HG02870 (cell line): Measurements from ENCODE around the gene TMEM143.
A peak's percentile ranks its signal among the peaks of the same experiment; 100 is the strongest.
"Not testable (repeated sequence)": the region's sequence is repeated elsewhere in the genome, so short reads cannot be mapped to it uniquely, and the experiment has no call there.

Source experiments
- ATAC-seq: cut with Tn5 transposase; IDR thresholded peaks from one replicate; pipeline ENCODE4 v1.9.1; 2021; ENCODE audit warnings: mild to moderate bottlenecking, moderate library complexity; ENCODE audit not compliant: unreplicated experiment

Gene TMEM143

DNA sequence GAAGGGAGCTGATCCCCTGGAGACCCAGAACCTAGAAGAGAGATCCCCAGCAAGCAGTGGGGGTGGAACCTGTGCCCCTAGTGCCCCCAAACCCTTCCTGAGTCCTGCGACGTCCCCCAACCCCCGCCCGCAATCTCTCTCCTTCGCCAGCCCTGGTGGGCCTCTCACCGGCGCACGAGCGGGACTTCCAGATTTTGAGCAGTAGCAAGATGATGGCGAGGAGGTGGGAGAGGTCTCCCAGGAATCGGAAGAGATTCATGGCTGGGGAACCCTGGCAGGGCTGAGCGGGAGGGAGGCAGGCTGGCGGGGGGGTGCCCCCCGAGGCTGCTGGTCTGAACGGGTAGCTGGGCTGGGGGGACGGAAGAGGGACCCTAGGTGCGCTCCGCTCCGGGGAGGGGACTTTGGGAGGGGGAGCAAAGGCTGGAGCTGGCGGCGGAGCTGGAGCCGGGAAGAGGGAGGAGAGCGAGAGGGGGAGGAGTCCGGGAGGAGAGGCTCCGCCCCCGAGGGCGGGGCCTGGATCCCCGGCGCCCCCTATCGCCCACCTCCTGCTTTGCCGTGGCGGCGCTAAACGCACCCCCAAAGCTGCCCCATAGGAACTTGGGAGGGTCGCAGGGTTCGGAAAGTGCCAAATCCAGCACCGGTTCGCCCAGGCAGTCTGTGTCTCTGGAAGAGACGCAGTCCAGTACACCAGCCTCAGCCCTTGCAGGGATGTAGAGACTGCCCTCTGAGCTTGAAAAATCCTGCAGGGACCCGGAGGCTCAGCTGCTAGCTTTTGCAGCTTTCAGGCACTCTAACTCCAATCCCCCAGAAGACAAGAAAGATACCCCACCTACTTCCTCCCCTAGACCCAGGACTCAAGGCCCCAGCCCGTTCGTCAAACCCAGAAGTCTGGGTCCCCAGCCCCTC is 27.6 kb upstream of the TMEM143 start, which contains the start of gene KDELR1:
Gene KDELR1, minus strand, starts transcription at position 452 of the 906 bp plus-strand sequence. Its CDS starts 193 bp downstream, at position 259.
- peak; percentile 66 for ATAC-seq

- no peak for ATAC-seq
These were observed 26.7 kb upstream of the TMEM143 start for GRCh38 chr19:48390188-48391099.

DNA sequence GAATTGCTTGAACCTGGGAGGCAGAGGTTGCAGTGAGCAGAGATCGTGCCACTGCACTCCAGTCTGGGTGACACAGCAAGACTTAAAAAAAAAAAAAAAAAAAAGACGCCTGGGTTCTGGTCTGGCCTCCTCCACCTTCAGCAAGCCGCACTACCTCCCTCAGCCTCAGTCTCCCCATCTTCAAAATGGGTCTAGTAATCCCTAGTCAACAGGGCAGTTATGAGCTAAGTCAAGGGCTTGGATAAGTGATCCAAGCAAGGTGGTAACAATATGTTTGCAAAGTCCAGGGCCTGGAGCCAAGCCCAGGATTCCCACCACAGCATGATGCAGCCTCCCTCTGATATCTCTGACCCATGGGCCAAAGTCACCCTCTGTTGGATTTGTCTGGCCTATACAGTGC is 23.2 kb upstream of the TMEM143 start:
- ATAC-seq, result no peak

DNA sequence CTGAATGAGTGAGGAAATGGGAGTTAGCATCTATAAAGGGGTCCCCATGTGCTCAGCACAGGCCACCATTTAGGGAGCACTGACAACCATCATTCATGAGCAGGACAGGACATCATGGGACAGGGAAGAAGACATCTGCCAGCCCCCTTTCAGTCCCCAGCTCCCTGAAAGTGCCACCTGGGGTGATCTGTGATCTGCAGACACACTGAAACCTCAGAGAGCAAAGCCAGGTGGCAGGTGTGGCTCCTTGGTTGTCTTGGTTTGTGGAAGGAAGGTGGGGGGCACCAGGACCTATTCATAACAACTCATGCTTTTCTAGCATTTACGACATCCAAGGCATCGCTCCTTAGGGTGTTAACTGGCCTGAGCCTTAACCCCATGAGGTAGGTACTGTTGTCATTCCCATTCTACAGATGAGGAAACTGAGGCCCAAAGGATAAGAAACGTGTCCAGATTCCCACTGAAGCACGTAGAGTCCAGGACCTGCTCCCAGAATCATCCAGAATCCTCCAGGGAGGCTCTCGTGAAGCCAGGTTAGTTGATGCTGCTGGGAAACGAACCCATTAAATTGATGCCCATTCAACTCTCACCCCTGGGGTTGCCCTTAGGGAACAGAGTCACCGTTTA is 21.8 kb upstream of the TMEM143 start:
- no peak for ATAC-seq

DNA sequence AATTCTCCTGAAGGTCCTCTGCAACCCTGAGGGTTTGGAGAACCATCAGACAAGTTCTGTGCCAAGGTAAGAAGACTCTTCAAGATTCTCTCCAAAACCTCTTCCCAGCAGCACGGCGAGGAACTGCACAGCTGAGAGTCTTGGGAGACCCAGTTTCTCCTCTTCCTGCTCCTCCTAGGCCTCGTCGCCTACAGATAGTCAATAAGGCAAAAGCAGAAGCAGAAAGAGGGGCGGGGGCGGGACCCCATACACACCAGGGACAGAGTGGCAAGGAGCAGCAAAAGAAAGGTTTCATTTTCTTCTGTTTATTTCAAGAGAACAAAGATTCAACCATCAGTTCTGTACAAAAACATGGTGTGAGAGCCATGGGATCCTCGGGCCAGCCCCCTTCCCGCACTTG is 18.5 kb upstream of the TMEM143 start:
- ATAC-seq, result no peak

GRCh38 chr19:48381178-48381950 is 17.6 kb upstream of the TMEM143 start:
- ATAC-seq, result no peak

- no peak for ATAC-seq
These were observed 15.3 kb upstream of the TMEM143 start for GRCh38 chr19:48379058-48379457.

DNA sequence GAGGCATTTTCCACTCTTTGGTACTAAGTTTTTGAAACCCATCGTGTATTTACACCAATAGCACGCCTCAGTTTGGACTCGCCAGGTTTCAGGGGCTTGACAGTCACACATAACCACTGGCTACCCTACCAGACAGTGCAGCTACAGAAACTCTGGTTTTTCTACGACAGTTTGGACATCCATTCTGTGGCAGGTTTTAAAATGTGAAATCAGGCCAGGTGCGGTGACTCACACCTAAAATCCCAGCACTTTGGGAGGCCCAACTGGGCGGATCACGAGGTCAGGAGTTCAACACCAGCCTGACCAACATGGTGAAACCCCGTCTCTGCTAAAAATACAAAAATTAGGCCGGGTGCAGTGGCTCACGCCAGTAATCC is 14.4 kb upstream of the TMEM143 start:
- no peak for ATAC-seq

- no peak for ATAC-seq
These were observed 9.8 kb upstream of the TMEM143 start for GRCh38 chr19:48373567-48373966.

GRCh38 chr19:48372904-48373303 is 9.2 kb upstream of the TMEM143 start:
- ATAC-seq, result no peak

DNA sequence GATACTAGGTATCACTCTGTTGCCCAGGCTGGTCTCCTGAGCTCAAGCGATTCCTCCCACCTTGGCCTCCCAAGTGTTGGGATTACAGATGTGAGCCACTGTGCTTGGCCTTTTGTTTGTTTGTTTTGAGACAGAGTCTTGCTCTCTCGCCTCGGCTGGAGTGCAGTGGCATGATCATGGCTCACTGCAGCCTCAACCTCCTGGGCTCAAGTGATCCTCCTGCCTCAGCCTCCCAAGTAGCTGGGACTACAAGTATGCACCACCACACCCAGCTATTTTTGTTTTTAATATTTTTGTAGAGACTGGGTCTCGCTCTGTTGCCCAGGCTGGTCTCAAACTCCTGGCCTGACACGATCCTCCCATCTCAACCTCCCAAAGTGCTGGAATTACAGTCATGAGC is 8.0 kb upstream of the TMEM143 start:
- ATAC-seq, result not testable (repeated sequence)

DNA sequence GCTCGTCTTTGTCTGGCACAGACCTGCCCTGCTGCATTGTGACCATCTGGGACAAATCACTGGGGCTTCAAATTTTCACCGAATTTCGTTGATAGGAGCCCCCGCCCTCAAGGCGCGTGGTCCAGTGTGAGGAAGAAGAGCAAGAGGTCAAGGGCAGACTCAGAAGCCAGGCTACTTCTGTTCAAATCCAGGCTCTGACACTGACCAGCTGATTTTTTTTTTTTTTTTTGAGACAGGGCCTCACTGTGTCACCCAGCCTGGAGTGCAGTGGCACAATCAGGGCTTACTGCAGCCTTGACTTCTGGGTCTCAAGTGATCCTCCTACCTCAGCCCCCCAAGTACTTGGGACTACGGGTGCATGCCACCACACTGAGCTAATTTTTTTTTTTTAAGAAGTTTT is 7.6 kb upstream of the TMEM143 start:
- ATAC-seq, result no peak

- no peak for ATAC-seq
These were observed 7.2 kb upstream of the TMEM143 start for GRCh38 chr19:48370955-48371354.

- ATAC-seq, result no peak
These were observed 5.2 kb upstream of the TMEM143 start for GRCh38 chr19:48368936-48369335.

- no peak for ATAC-seq
These were observed 4.1 kb upstream of the TMEM143 start for GRCh38 chr19:48367855-48368254.

DNA sequence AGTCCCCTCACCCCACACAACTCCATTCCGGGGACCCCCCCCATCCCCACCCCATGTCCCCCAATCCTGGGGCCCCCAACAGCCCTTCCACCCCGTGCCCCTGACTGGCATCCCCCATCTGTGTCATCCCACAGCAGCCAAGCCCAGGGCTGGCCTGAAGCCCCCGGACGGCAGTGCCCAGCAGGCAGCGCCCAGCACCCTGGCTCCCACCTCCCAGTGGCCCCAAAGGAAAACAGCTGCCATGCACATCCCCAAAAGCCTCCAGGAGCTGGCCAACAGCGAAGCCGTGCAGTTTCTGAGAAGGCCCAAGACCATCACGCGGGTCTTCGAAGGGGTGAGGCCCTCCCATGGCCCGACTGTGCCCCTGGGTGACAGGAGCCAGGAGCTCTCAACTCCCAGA is 1.9 kb upstream of the TMEM143 start:
- ATAC-seq, result no peak

- ATAC-seq, result no peak
These were observed 1.0 kb upstream of the TMEM143 start for GRCh38 chr19:48364598-48365348.

GRCh38 chr19:48363500-48363809 is 285 bp downstream of the TMEM143 start:
- peak; percentile 1 for ATAC-seq

DNA sequence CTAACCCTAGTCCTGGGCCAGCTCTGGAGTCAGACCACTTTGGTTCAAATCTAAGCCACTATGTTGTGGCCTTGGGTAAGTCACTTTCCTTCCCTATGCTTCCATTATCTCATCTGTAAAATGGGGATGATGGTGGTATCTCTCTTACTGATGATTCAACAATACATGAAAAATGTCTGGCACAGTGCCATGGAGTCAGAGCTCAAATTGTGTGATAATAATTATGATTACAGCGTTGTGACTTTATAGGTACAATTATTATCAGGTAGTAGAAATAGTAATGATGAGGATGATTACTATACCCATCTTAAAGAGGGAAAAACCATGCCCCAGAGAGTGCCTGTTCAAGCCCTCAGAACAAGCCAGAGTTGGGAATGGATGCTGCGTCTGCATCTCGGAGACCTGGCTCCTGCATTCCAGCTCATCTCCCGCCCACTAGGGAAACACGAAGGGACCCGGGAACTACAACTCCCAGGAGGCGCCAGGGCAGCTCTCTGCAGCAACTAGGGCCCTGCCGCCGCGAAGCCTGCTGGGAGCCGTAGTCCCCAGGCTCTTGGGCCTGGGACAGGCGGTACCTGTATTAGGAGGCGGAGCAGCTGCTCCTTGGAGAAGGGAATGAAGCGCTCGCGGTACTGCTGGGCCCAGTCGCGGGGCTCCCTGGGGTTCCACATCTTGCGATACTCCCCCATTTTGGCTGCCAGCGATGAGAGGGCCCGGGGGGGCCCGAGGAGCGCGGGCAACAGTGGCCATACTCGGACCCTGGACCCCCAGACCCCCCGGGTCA is 832 bp downstream of the TMEM143 start:
- peak; percentile 41 for ATAC-seq
